ENCODE results near the gene STYX.

The STYX gene

DNA sequence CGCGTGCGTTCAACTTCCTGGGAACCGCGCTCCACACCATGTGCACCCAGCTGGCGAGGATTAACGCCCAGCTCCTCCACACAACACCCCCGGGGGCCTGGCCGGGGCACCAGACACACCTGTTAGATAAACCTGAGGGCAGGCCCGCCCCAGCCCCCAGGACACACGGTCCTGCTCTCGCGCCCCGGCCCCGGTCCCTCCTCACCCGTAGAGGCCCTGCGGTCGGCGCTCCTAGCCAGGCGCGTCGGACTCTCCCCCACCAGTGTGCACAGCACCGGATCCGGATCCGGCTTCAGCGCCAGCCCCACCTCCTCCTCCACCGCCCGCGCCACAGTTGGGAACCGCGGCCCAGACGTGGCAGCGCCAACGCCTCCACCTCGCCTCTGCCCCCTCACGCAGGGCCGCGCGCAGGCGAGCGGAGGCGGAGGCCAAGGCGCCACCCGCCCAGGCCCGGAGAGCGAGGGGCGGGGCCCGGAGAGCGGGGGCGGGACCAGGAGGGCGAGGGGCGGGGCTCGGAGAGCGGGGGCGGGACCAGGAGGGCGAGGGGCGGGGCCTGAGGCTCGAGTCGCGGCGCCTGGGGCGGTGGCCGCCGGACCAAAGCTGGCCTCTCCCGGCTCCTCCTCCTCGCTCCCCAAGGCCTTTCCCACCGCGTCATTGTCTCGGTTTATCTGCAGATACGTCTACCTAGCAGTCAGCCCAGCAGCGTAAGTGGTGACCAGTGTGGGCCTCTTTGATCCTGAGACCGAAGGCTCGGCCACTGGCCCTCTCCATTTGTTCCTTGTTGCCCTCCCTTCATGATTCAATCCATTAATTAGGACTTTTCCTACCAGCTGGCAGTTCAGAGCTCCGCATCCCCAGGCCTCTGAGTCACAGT is 61.5 kb downstream of the STYX start, which contains the start of gene GNPNAT1:
GNPNAT1 (minus strand) TSS at position 385 of the 874 bp plus-strand sequence. CDS start 6,957 bp downstream, outside the sequence.
- Histone ChIP-seq H3K4me3 (ENCODE audit: low read length) (peak within 1 kb of the TSS; percentile 90), H3K4me2 (ENCODE audit: low read length) (peak within 1 kb of the TSS; percentile 91), H3K4me1 (ENCODE audit: control insufficient read depth, insufficient read depth, low read length) (peaks cover 28% of the 10 kb centered on the region), H3K36me3 (ENCODE audit: insufficient read depth, low read length) (peaks cover 4% of the 10 kb centered on the region), H3K27me3 (ENCODE audit: control insufficient read depth, insufficient read depth, low read length) (no peaks in the 10 kb centered on the region), H3K9ac (ENCODE audit: low read depth, low read length) (peak within 1 kb of the TSS; percentile 94), H3K9me3 (replicated peaks; ENCODE audit: low read length) (no peaks in the 10 kb centered on the region)

DNA sequence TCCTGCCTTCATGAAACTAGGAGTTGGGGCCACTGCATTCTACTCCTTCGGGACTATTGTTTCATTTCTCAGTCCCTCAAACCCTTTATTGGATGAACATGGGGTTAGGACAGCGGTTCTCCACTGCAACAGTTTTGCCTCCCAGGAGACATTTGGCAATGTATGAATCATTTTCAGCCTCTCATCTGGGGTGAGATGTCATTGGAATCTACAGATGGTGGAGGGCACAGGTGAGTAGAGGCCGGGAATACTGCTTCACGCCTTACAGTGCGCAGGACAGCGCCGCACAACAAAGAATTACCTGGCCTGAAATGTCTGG is 62.1 kb downstream of the STYX start:
- Histone ChIP-seq H3K27me3 (ENCODE audit: control insufficient read depth, insufficient read depth, low read length) (no peaks in the 10 kb centered on the region), H3K4me1 (ENCODE audit: control insufficient read depth, insufficient read depth, low read length) (peaks cover 28% of the 10 kb centered on the region), H3K9ac (ENCODE audit: low read depth, low read length) (peak overlapping the region; percentile 94)

DNA sequence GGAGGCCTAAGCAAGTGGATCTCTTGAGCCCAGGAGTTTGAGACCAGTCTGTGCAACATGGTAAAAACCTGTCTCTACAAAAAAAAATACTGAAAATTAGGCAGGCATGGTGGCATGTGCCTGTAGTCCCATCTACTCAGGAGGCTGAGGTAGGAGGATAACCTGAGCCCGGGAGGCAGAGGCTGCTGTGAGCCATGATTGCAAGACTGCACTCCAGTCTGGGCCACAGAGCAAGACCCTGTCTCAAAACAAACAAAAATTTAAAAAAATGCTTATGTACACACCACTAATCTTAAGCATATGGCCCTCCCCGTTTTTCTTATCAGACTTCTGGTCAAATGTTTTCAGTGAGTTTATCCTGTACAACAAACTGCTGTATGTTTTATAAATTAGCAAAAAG is 63.1 kb downstream of the STYX start:
- Histone ChIP-seq H3K4me2 (ENCODE audit: low read length) (peak overlapping the region; percentile 78), H3K9me3 (replicated peaks; ENCODE audit: low read length) (no peaks in the 10 kb centered on the region), H3K9ac (ENCODE audit: low read depth, low read length) (no peak overlapping the region)

More for the DNA sequence above, 62.1 kb downstream of the STYX start:
- Histone ChIP-seq H3K4me3 (ENCODE audit: low read length) (peak overlapping the region; percentile 69), H3K4me2 (ENCODE audit: low read length) (peak overlapping the region; percentile 78), H3K9me3 (replicated peaks; ENCODE audit: low read length) (no peaks in the 10 kb centered on the region), H3K36me3 (ENCODE audit: insufficient read depth, low read length) (peaks cover 4% of the 10 kb centered on the region)

DNA sequence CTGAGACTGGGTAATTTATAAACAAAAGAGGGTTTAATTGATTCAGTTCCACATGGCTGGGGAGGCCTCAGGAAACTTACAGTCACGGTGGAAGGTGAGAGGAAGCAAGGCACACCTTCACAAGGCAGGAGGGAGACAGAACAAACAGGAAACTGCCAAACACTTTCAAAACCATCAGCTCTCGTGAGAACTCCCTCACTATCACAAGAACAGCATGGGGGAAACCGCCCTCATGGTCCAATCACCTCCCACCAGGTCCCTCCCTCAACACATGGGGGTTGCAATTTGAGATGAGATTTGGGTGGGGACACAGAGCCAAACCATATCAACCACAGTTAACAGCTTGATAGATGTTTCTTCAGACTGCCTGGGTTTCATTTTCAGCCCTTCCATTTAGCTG is 67.7 kb downstream of the STYX start:
- peaks cover 28% of the 10 kb centered on the region for H3K4me1 ChIP-seq (ENCODE audit: control insufficient read depth, insufficient read depth, low read length)
- no peaks in the 10 kb centered on the region for H3K9me3 ChIP-seq (replicated peaks; ENCODE audit: low read length)
- no peaks in the 10 kb centered on the region for H3K36me3 ChIP-seq (ENCODE audit: insufficient read depth, low read length)
- H3K27me3 ChIP-seq (ENCODE audit: control insufficient read depth, insufficient read depth, low read length) = no peaks in the 10 kb centered on the region
- no peak overlapping the region for H3K9ac ChIP-seq (ENCODE audit: low read depth, low read length)
- H3K4me3 ChIP-seq (ENCODE audit: low read length) = no peak overlapping the region
- H3K4me2 ChIP-seq (ENCODE audit: low read length) = no peak overlapping the region

More for the DNA sequence above, 63.1 kb downstream of the STYX start:
- peaks cover 4% of the 10 kb centered on the region for H3K36me3 ChIP-seq (ENCODE audit: insufficient read depth, low read length)
- H3K4me1 ChIP-seq (ENCODE audit: control insufficient read depth, insufficient read depth, low read length) = peaks cover 20% of the 10 kb centered on the region
- H3K4me3 ChIP-seq (ENCODE audit: low read length) = no peak overlapping the region
- H3K27me3 ChIP-seq (ENCODE audit: control insufficient read depth, insufficient read depth, low read length) = no peaks in the 10 kb centered on the region

DNA sequence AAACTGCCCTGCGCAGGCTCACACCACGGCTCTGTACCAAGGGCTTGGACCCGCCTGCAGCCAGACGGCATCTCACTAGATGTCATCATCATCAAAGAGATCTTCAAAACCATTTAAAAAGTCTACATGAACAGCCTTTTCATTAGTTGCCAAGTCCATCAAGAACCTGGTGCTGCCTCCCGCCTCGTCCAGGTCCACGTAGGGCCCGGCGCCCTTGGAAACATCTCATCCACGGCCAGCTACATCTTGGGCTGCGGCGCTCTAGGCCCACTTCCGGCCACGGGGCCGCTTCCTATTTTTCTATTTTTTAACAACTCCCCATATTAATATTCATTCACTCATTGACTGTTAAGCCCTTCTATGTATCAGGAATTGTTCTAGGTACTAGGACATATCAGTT is 68.9 kb downstream of the STYX start:
- no peak overlapping the region for H3K4me3 ChIP-seq (ENCODE audit: low read length)
- no peaks in the 10 kb centered on the region for H3K36me3 ChIP-seq (ENCODE audit: insufficient read depth, low read length)
- no peaks in the 10 kb centered on the region for H3K9me3 ChIP-seq (replicated peaks; ENCODE audit: low read length)
- H3K9ac ChIP-seq (ENCODE audit: low read depth, low read length) = no peak overlapping the region
- no peak overlapping the region for H3K4me2 ChIP-seq (ENCODE audit: low read length)
- peaks cover 33% of the 10 kb centered on the region for H3K4me1 ChIP-seq (ENCODE audit: control insufficient read depth, insufficient read depth, low read length)
- no peaks in the 10 kb centered on the region for H3K27me3 ChIP-seq (ENCODE audit: control insufficient read depth, insufficient read depth, low read length)

DNA sequence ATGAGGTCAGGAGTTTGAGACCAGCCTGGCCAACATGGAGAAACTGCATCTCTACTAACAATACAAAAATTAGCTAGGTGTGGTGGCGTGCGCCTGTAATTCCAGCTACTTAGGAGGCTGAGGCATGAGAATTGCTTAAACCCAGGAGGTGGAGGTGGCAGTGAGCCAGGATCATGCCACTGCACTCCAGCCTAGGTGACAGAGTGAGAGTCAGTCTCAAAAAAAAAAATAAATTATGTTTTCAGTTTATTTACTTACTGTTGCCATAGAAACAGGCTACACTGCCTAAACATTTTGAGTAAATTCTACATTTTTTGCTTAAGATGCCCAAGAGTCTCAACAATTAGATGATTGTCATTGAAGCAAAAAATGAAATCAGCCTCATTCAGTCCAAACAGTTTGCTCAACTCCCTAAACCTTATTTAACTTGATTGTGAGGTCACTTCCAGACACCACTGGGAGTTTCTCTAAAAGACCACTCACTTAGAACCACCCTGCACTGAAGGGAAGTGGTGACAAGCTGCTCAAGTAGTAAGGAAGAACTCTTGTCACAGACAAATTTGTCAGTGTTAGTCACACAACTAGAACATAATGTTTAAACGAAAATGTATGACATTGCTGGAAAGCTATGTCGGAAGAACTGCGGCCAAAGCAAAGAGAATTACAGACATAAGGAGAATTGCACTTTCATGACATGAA is 71.2 kb downstream of the STYX start:
- H3K27me3 ChIP-seq (ENCODE audit: control insufficient read depth, insufficient read depth, low read length) = no peaks in the 10 kb centered on the region
- H3K4me2 ChIP-seq (ENCODE audit: low read length) = peak overlapping the region; percentile 56
- H3K4me3 ChIP-seq (ENCODE audit: low read length) = peak overlapping the region; percentile 1
- no peaks in the 10 kb centered on the region for H3K36me3 ChIP-seq (ENCODE audit: insufficient read depth, low read length)
- H3K9me3 ChIP-seq (replicated peaks; ENCODE audit: low read length) = no peaks in the 10 kb centered on the region
- H3K4me1 ChIP-seq (ENCODE audit: control insufficient read depth, insufficient read depth, low read length) = peaks cover 34% of the 10 kb centered on the region
- H3K9ac ChIP-seq (ENCODE audit: low read depth, low read length) = peak overlapping the region; percentile 80

DNA sequence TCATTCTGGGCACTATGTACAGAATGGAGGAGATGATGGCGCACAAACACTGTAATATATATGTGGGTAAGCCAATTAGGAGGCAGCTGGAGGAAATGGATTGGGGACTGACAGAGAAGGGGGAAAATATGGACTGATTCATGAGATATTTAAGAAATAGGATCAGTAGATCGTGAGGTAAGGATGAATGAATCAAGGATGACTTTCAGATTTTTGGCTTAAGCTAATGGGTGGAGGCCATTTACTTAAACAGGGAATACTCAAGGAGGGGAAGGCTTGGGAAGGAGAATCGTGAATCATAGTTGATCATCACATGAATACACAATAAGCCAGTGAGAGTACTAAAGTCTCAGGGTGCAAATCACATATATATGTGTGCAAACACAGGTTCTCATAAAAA is 72.6 kb downstream of the STYX start:
- H3K27me3 ChIP-seq (ENCODE audit: control insufficient read depth, insufficient read depth, low read length) = no peaks in the 10 kb centered on the region
- H3K36me3 ChIP-seq (ENCODE audit: insufficient read depth, low read length) = no peaks in the 10 kb centered on the region
- no peaks in the 10 kb centered on the region for H3K9me3 ChIP-seq (replicated peaks; ENCODE audit: low read length)
- H3K9ac ChIP-seq (ENCODE audit: low read depth, low read length) = peak overlapping the region; percentile 80
- H3K4me2 ChIP-seq (ENCODE audit: low read length) = peak overlapping the region; percentile 56
- no peak overlapping the region for H3K4me3 ChIP-seq (ENCODE audit: low read length)
- H3K4me1 ChIP-seq (ENCODE audit: control insufficient read depth, insufficient read depth, low read length) = peaks cover 34% of the 10 kb centered on the region

DNA sequence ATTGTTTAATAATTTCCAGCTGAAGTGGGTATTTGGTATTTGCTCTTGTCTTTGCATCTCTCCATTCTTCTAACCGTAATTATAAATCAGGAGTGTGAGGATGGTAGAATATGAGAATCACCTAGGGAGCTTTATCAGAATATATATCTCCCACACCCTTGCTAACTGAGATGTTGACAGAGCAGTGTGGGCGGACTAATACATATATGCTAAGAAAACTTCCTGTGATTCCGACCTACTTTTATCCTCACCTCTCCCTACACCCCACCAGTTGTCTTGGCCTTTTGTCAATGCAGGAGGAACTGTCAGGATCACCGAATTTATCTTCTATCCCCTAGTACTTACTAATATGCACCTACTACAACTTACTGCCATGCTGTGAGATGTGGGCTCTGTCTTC is 76.1 kb downstream of the STYX start:
- Histone ChIP-seq H3K27me3 (ENCODE audit: control insufficient read depth, insufficient read depth, low read length) (no peaks in the 10 kb centered on the region), H3K4me2 (ENCODE audit: low read length) (no peak overlapping the region), H3K9ac (ENCODE audit: low read depth, low read length) (no peak overlapping the region), H3K9me3 (replicated peaks; ENCODE audit: low read length) (no peaks in the 10 kb centered on the region), H3K4me1 (ENCODE audit: control insufficient read depth, insufficient read depth, low read length) (peaks cover 25% of the 10 kb centered on the region), H3K4me3 (ENCODE audit: low read length) (no peak overlapping the region), H3K36me3 (ENCODE audit: insufficient read depth, low read length) (no peaks in the 10 kb centered on the region)

DNA sequence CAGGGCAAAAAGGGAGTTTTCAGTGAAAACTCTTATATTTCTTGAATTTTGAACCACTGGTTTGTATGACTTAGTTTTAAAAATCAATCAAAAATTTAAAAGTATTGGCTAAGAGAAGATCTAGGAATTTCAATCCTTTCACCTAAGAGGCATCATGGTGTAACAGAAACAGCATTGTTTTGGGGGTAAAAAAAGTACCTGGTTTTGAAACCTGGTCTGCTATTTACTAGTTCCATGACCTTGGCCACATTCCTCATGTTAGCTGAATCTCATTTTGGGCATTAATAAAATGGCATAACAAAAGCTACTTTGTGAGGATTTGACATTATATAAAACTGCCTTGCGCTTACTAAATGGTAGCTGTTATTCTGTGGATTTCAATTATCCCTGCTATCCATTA is 78.1 kb downstream of the STYX start:
- no peaks in the 10 kb centered on the region for H3K27me3 ChIP-seq (ENCODE audit: control insufficient read depth, insufficient read depth, low read length)
- peaks cover 8% of the 10 kb centered on the region for H3K4me1 ChIP-seq (ENCODE audit: control insufficient read depth, insufficient read depth, low read length)
- no peak overlapping the region for H3K4me3 ChIP-seq (ENCODE audit: low read length)
- H3K9me3 ChIP-seq (replicated peaks; ENCODE audit: low read length) = no peaks in the 10 kb centered on the region
- H3K9ac ChIP-seq (ENCODE audit: low read depth, low read length) = no peak overlapping the region
- no peak overlapping the region for H3K4me2 ChIP-seq (ENCODE audit: low read length)
- H3K36me3 ChIP-seq (ENCODE audit: insufficient read depth, low read length) = no peaks in the 10 kb centered on the region

DNA sequence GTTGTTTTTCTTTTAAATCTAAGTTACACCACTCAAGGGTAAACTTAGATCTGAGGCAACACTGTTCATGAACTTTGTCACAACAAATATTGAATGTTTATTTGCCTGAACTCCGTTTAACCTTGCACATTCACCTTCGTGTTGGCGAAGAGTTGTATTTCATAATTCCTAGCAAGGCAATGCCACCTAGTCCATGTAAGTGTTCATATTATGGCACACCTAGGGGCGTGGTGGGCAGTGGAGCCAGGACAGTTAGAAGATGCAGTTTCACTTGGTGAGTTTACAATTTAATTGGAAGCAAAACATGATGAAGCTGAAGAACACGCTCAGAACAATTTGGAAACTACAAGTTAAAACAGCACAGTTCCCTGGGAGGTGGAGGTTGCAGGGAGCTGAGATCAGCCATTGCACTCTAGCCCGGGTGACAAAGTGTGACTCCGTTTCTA is 91.9 kb downstream of the STYX start:
- no peak overlapping the region for H3K4me3 ChIP-seq (ENCODE audit: low read length)
- H3K9ac ChIP-seq (ENCODE audit: low read depth, low read length) = no peak overlapping the region
- no peaks in the 10 kb centered on the region for H3K9me3 ChIP-seq (replicated peaks; ENCODE audit: low read length)
- H3K4me2 ChIP-seq (ENCODE audit: low read length) = no peak overlapping the region
- H3K36me3 ChIP-seq (ENCODE audit: insufficient read depth, low read length) = no peaks in the 10 kb centered on the region
- peaks cover 20% of the 10 kb centered on the region for H3K4me1 ChIP-seq (ENCODE audit: control insufficient read depth, insufficient read depth, low read length)
- no peaks in the 10 kb centered on the region for H3K27me3 ChIP-seq (ENCODE audit: control insufficient read depth, insufficient read depth, low read length)

DNA sequence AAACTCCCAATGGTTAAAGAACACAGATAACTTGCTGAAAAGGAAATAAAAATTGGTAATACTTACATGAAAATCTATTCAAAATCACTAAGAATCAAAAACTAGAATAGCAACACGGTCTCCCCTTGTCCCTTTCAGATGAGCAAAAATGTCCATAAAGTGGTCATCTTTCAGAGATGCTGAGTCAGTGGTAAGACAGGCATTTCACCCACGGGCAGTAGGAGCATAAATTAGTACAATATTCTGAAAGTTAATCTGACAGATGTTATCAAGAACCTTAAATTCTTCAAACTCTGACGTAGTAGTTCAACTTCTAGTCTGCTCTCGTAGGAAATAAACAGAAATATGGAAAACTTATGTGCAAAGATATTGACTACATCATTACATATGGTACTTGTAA is 94.5 kb downstream of the STYX start:
- peak overlapping the region; percentile 27 for H3K9ac ChIP-seq (ENCODE audit: low read depth, low read length)
- H3K36me3 ChIP-seq (ENCODE audit: insufficient read depth, low read length) = no peaks in the 10 kb centered on the region
- peak overlapping the region; percentile 18 for H3K4me2 ChIP-seq (ENCODE audit: low read length)
- H3K4me1 ChIP-seq (ENCODE audit: control insufficient read depth, insufficient read depth, low read length) = peaks cover 22% of the 10 kb centered on the region
- no peaks in the 10 kb centered on the region for H3K9me3 ChIP-seq (replicated peaks; ENCODE audit: low read length)
- no peaks in the 10 kb centered on the region for H3K27me3 ChIP-seq (ENCODE audit: control insufficient read depth, insufficient read depth, low read length)
- H3K4me3 ChIP-seq (ENCODE audit: low read length) = no peak overlapping the region

All from skeletal muscle satellite cell (primary cell).